HEK293T (cell line): ENCODE data around the gene LRP5.

Source experiments
- BHLHE40 ChIP-seq: fragments of 450-650 bp; IDR thresholded peaks from 2 replicates; pipeline ENCODE4 v1.6.1; 2016; ENCODE audit warnings: mild to moderate bottlenecking, moderate library complexity, borderline replicate concordance
- ELF4 ChIP-seq: fragments of 450-650 bp; IDR thresholded peaks from 2 replicates; pipeline ENCODE4 v1.6.1; 2017; ENCODE audit warnings: antibody characterized with exemption
- FOXA1 ChIP-seq: fragments of 450-650 bp; IDR thresholded peaks from 2 replicates; pipeline ENCODE4 v1.6.1; 2016; ENCODE audit warnings: mild to moderate bottlenecking
- FOXK2 ChIP-seq: fragments of 450-650 bp; IDR thresholded peaks from 2 replicates; pipeline ENCODE4 v1.6.1; 2016; ENCODE audit warnings: mild to moderate bottlenecking
- FOXM1 ChIP-seq: fragments of 450-650 bp; IDR thresholded peaks from 2 replicates; pipeline ENCODE4 v1.6.1; 2017; ENCODE audit warnings: mild to moderate bottlenecking, borderline replicate concordance
- HDGF ChIP-seq: fragments of 450-650 bp; IDR thresholded peaks from 2 replicates; pipeline ENCODE4 v1.6.1; 2017; ENCODE audit warnings: antibody characterized with exemption, borderline replicate concordance
- LEF1 ChIP-seq: fragments of 450-650 bp; IDR thresholded peaks from 2 replicates; pipeline ENCODE4 v1.6.1; 2017; ENCODE audit warnings: mild to moderate bottlenecking, borderline replicate concordance
- NFRKB ChIP-seq: fragments of 450-650 bp; IDR thresholded peaks from 2 replicates; pipeline ENCODE4 v1.6.1; 2016; ENCODE audit warnings: mild to moderate bottlenecking, moderate library complexity
- PKNOX1 ChIP-seq: fragments of 450-650 bp; IDR thresholded peaks from 2 replicates; pipeline ENCODE4 v1.6.1; 2016
- SUZ12 ChIP-seq: fragments of 450-650 bp; IDR thresholded peaks from 2 replicates; pipeline ENCODE4 v1.6.1; 2016; ENCODE audit warnings: mild to moderate bottlenecking
- TARDBP ChIP-seq: fragments of 450-650 bp; IDR thresholded peaks from 2 replicates; pipeline ENCODE4 v1.6.1; 2016

GRCh38 chr11:68311160-68312116 is 953 bp upstream of the LRP5 start:
- TF ChIP-seq FOXM1 (no peak), NFRKB (no peak), FOXK2 (no peak), BHLHE40 (no peak), SUZ12 (no peak), LEF1 (no peak), FOXA1 (no peak), TARDBP (no peak), ELF4 (no peak), PKNOX1 (no peak), HDGF (no peak)
